Measurements from ENCODE around the gene FNDC3B.

GRCh38 chr3:172226831-172227230, 187.5 kb downstream of the FNDC3B start:
- no peak for TF ChIP-seq POLR2A (IDR thresholded peaks at IDR 0.05; ENCODE audit: low read depth, low read length)
- no peak for TF ChIP-seq TAF1 (IDR thresholded peaks at IDR 0.05; ENCODE audit: borderline replicate concordance, low read depth, low read length)
- no peak for TF ChIP-seq POLR2AphosphoS5 (IDR thresholded peaks at IDR 0.05; ENCODE audit: low read depth, low read length)

Measured in GM12892 (cell line).